ACC112 (cell line): ENCODE results near the gene DACT1.

Experiments used
- H2AFZ ChIP-seq: fragments of 200-600 bp; sonication (generic); one replicate; pipeline ENCODE4 v1.6.0; 2017; ENCODE audit warnings: antibody characterized with exemption, low read length; ENCODE audit not compliant: unreplicated experiment
- H3K27ac ChIP-seq: fragments of 200-600 bp; sonication (generic); 2 replicates; pipeline ENCODE4 v1.5.1; 2014; ENCODE audit warnings: low read depth, mild to moderate bottlenecking, antibody characterized with exemption, low read length, moderate library complexity
- H3K27me3 ChIP-seq: fragments of 200-600 bp; sonication (generic); 2 replicates; pipeline ENCODE4 v1.6.1; 2014; ENCODE audit warnings: mild to moderate bottlenecking, antibody characterized with exemption, low read length, moderate library complexity, mixed read lengths; ENCODE audit not compliant: insufficient read depth
- H3K36me3 ChIP-seq: fragments of 200-600 bp; sonication (generic); 2 replicates; pipeline ENCODE4 v1.6.1; 2016; ENCODE audit warnings: mild to moderate bottlenecking, antibody characterized with exemption, low read length, moderate library complexity, mixed read lengths; ENCODE audit not compliant: insufficient read depth
- H3K4me1 ChIP-seq: fragments of 200-600 bp; sonication (generic); one replicate; pipeline ENCODE4 v1.6.1; 2016; ENCODE audit warnings: low read length, mixed read lengths; ENCODE audit not compliant: insufficient read depth, unreplicated experiment, control insufficient read depth
- H3K4me3 ChIP-seq: fragments of 200-600 bp; sonication (generic); 2 replicates; pipeline ENCODE4 v1.5.1; 2014; ENCODE audit warnings: mild to moderate bottlenecking, low read depth, low read length
- H3K79me2 ChIP-seq: fragments of 200-600 bp; sonication (generic); one replicate; pipeline ENCODE4 v1.6.0; 2016; ENCODE audit warnings: low read length; ENCODE audit not compliant: control insufficient read depth, unreplicated experiment, insufficient read depth

DACT1 gene

GRCh38 chr14:58650857-58651256 is 13.1 kb downstream of the DACT1 start:
- no peaks in the 10 kb centered on the region for H3K36me3 ChIP-seq
- no peaks in the 10 kb centered on the region for H3K27me3 ChIP-seq
- H2AFZ ChIP-seq = no peak overlapping the region
- no peak overlapping the region for H3K4me3 ChIP-seq
- H3K4me1 ChIP-seq = no peaks in the 10 kb centered on the region
- H3K27ac ChIP-seq = no peak overlapping the region
- no peaks in the 10 kb centered on the region for H3K79me2 ChIP-seq

GRCh38 chr14:58656671-58657411 is 19.1 kb downstream of the DACT1 start:
- Histone ChIP-seq H3K4me1 (no peaks in the 10 kb centered on the region), H2AFZ (no peak overlapping the region), H3K79me2 (no peaks in the 10 kb centered on the region), H3K36me3 (no peaks in the 10 kb centered on the region), H3K27me3 (no peaks in the 10 kb centered on the region), H3K27ac (no peak overlapping the region), H3K4me3 (no peak overlapping the region)

GRCh38 chr14:58659061-58659460 is 21.3 kb downstream of the DACT1 start:
- H3K27me3 ChIP-seq = no peaks in the 10 kb centered on the region
- no peaks in the 10 kb centered on the region for H3K36me3 ChIP-seq
- peaks cover 8% of the 10 kb centered on the region for H3K4me1 ChIP-seq
- no peak overlapping the region for H3K27ac ChIP-seq
- H3K4me3 ChIP-seq = no peak overlapping the region
- no peak overlapping the region for H2AFZ ChIP-seq
- H3K79me2 ChIP-seq = no peaks in the 10 kb centered on the region

GRCh38 chr14:58659846-58660245 is 22.1 kb downstream of the DACT1 start:
- H3K79me2 ChIP-seq = no peaks in the 10 kb centered on the region
- no peaks in the 10 kb centered on the region for H3K27me3 ChIP-seq
- no peaks in the 10 kb centered on the region for H3K36me3 ChIP-seq
- no peak overlapping the region for H2AFZ ChIP-seq
- H3K4me1 ChIP-seq = peaks cover 10% of the 10 kb centered on the region
- H3K27ac ChIP-seq = no peak overlapping the region
- no peak overlapping the region for H3K4me3 ChIP-seq

GRCh38 chr14:58660407-58660806 is 22.6 kb downstream of the DACT1 start:
- H2AFZ ChIP-seq = no peak overlapping the region
- no peaks in the 10 kb centered on the region for H3K27me3 ChIP-seq
- H3K27ac ChIP-seq = no peak overlapping the region
- no peaks in the 10 kb centered on the region for H3K79me2 ChIP-seq
- peaks cover 10% of the 10 kb centered on the region for H3K4me1 ChIP-seq
- H3K4me3 ChIP-seq = no peak overlapping the region
- no peaks in the 10 kb centered on the region for H3K36me3 ChIP-seq

GRCh38 chr14:58662018-58662417 is 24.3 kb downstream of the DACT1 start:
- Histone ChIP-seq H3K4me1 (peaks cover 10% of the 10 kb centered on the region), H3K27ac (no peak overlapping the region), H3K79me2 (no peaks in the 10 kb centered on the region), H3K4me3 (no peak overlapping the region), H3K27me3 (no peaks in the 10 kb centered on the region), H2AFZ (no peak overlapping the region), H3K36me3 (no peaks in the 10 kb centered on the region)

- peaks cover 10% of the 10 kb centered on the region for H3K4me1 ChIP-seq
- H3K27me3 ChIP-seq = no peaks in the 10 kb centered on the region
- no peaks in the 10 kb centered on the region for H3K79me2 ChIP-seq
- H3K36me3 ChIP-seq = no peaks in the 10 kb centered on the region
- H3K4me3 ChIP-seq = no peak overlapping the region
- H2AFZ ChIP-seq = no peak overlapping the region
- no peak overlapping the region for H3K27ac ChIP-seq
These were observed 25.0 kb downstream of the DACT1 start for GRCh38 chr14:58662759-58663158.

- Histone ChIP-seq H3K4me3 (no peak overlapping the region), H3K4me1 (peaks cover 10% of the 10 kb centered on the region), H3K27ac (no peak overlapping the region), H3K36me3 (no peaks in the 10 kb centered on the region), H3K27me3 (no peaks in the 10 kb centered on the region), H3K79me2 (no peaks in the 10 kb centered on the region), H2AFZ (no peak overlapping the region)
These were observed 25.8 kb downstream of the DACT1 start for GRCh38 chr14:58663494-58664111.

- H3K27me3 ChIP-seq = no peaks in the 10 kb centered on the region
- no peaks in the 10 kb centered on the region for H3K36me3 ChIP-seq
- H2AFZ ChIP-seq = no peak overlapping the region
- H3K4me3 ChIP-seq = no peak overlapping the region
- H3K79me2 ChIP-seq = no peaks in the 10 kb centered on the region
- H3K4me1 ChIP-seq = peaks cover 10% of the 10 kb centered on the region
- no peak overlapping the region for H3K27ac ChIP-seq
These were observed 28.2 kb downstream of the DACT1 start for GRCh38 chr14:58665773-58666500.

GRCh38 chr14:58666737-58667136 is 29.0 kb downstream of the DACT1 start:
- no peak overlapping the region for H3K27ac ChIP-seq
- no peaks in the 10 kb centered on the region for H3K79me2 ChIP-seq
- H3K4me1 ChIP-seq = peaks cover 10% of the 10 kb centered on the region
- H3K4me3 ChIP-seq = no peak overlapping the region
- no peaks in the 10 kb centered on the region for H3K27me3 ChIP-seq
- H3K36me3 ChIP-seq = no peaks in the 10 kb centered on the region
- H2AFZ ChIP-seq = no peak overlapping the region
